ENCODE data around the gene RNF220.

DNA sequence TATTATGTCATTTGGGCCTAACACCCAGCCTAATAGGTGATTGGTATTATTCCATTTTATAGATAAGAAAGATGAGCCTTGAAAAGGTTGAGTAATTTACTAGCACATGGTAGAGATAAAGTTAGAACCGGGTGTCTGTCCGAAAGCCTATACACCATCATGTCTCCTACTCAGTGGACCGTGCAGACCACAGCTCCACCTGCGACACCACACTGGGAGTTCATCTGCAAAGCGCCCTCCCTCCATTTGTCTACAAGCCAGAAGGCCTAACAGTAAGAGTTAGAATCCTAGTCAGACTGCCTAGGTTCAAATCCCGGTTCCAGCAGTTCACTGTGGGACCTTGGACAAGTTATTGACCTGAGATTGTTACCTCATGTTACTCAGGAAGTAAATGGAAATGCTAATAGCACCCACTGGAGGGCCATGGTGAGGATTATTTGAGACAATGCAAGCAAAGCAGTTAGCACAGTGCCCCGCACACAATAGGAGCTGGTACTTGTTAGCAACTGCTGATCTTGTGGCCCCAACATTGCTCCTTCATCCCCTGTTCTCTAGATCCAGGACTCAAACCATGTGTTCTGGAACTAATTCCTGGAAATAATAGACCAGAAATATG, 289.9 kb downstream of the RNF220 start:
- TF ChIP-seq, protein P1, sequence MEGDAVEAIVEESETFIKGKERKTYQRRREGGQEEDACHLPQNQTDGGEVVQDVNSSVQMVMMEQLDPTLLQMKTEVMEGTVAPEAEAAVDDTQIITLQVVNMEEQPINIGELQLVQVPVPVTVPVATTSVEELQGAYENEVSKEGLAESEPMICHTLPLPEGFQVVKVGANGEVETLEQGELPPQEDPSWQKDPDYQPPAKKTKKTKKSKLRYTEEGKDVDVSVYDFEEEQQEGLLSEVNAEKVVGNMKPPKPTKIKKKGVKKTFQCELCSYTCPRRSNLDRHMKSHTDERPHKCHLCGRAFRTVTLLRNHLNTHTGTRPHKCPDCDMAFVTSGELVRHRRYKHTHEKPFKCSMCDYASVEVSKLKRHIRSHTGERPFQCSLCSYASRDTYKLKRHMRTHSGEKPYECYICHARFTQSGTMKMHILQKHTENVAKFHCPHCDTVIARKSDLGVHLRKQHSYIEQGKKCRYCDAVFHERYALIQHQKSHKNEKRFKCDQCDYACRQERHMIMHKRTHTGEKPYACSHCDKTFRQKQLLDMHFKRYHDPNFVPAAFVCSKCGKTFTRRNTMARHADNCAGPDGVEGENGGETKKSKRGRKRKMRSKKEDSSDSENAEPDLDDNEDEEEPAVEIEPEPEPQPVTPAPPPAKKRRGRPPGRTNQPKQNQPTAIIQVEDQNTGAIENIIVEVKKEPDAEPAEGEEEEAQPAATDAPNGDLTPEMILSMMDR (IDR thresholded peaks at IDR 0.05) = no peak
- TF ChIP-seq EP300 (IDR thresholded peaks at IDR 0.05) (no peak), POLR2AphosphoS5 (IDR thresholded peaks at IDR 0.05) (no peak)
